ENCODE data around the gene PLA2G4A.

PLA2G4A gene

DNA sequence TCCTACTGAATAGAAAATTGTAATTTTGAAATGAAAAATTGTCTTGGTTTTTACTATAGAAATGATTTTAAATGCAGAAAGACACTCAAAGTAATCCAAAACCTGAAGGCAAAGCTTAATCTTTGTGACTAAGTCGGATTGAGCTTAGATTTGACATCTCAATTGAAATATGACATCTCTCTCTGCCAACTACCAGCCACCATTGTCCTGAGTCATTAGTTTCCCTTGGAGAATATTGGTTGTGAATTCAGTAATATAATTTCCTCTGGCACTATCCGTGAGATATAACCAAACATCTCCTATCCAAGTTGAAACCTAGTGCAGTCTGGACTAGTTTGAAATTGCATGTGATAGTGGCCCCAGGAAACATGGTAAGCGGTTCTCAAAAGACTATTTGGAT lies 37.1 kb downstream of the PLA2G4A start:
- no peak for DNase-seq (ENCODE audit: low read depth in 1 of 2, low spot score in 1 of 2)
- no peak for TF ChIP-seq JUND (IDR thresholded peaks at IDR 0.05; ENCODE audit: low read depth)
- in situ Hi-C loops (cut with HindIII; ENCODE audit: low pct_unique_long_range_greater_than_20kb, low sequenced_read_pairs), result no loop called here

DNA sequence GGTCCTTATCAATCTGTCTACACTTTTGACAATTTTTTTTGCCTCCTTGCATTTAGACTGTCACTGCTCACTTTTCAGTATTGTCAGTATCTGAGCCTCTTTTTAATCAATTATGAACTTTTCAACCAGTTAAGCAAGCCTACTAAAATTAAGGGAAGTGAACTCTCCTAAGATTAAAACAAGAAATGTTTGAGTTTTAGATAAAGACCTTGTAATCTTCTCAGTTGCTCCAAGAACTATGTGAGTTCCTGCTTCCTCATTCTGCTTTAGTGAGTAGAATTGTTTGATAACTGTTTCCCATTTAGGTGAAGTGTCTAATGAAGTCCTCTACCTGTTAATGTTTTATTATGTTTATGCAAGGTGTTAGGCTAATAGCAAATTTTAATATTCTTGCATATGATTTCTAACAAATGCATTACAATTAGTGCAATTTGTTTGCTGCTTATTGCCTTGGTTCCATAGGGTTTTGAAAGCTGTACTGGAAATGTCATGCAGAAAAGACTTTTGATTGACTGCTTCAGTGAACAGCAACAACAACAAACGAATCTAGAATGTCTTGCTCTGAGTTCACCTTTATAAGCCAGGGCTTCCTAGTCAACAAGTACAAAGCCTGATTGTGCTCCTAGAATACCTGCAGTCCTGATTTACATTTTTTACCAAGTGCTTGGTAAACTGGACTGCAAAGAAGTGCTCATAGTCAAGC lies 40.9 kb downstream of the PLA2G4A start:
- no peak for DNase-seq (ENCODE audit: low read depth in 1 of 2, low spot score in 1 of 2)
- TF ChIP-seq JUND (IDR thresholded peaks at IDR 0.05; ENCODE audit: low read depth), result no peak
- in situ Hi-C loops (cut with HindIII; ENCODE audit: low pct_unique_long_range_greater_than_20kb, low sequenced_read_pairs), result no loop called here

DNA sequence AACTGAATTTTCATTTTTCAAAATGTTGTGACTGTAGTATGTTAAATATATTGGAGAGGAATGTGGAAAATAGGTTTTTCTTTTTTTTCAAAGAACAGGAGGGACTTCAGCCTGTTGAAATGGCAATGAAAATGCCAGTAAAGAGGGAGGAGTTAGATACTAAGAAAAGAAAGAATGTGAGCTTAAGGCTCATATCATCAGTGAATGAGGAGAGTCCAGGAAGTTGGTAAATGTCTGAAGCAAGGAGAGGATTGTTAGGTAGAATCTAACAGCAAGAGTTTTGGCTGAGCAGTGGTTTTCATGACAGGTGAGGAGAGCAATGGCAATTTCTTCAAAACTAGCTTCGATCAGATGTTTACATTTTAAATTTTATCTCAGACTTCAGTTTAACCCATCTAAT lies 43.0 kb downstream of the PLA2G4A start:
- in situ Hi-C loops (cut with HindIII; ENCODE audit: low pct_unique_long_range_greater_than_20kb, low sequenced_read_pairs), result no loop called here
- no peak for DNase-seq (ENCODE audit: low read depth in 1 of 2, low spot score in 1 of 2)
- no peak for TF ChIP-seq JUND (IDR thresholded peaks at IDR 0.05; ENCODE audit: low read depth)

DNA sequence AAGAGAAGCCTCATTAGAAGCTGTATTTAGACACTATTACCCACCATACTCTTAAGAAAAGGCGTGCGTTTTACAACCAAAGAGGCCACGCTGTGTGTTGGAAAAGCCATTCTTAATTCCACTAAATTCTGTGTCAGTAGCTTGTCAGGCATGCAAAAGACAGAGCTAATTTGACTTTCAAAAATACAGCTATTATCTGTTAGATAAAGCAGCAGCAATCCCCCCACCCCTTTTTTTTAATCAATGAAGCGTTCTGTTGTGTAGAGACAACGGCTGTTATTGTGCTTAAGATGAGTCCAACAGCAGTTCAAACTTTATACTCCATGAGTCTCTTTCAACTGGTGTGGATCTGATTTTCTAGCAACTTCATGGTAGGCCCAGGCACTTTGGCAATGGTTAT lies 43.5 kb downstream of the PLA2G4A start:
- TF ChIP-seq JUND (IDR thresholded peaks at IDR 0.05; ENCODE audit: low read depth), result no peak
- in situ Hi-C loops (cut with HindIII; ENCODE audit: low pct_unique_long_range_greater_than_20kb, low sequenced_read_pairs), result no loop called here
- no peak for DNase-seq (ENCODE audit: low read depth in 1 of 2, low spot score in 1 of 2)

DNA sequence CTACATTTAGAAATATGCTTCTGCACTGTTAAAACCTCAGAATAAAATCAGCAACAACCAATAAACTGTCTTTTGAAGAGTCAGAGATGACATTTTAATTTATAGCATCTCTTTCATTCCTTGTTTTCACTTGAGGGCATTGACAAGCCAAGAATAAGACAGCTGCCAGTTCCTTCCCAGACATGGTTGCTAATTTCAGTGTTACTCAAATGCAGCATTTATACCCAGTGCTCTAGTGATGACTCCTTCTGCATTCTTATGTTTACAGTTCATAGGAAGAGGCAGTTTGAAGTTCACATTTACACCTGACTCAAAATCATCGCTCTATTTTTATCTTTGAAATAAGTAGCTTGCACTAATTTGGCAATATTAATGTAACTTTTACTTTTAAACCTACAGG lies 44.9 kb downstream of the PLA2G4A start:
- DNase-seq (ENCODE audit: low read depth in 1 of 2, low spot score in 1 of 2), result no peak
- in situ Hi-C loops (cut with HindIII; ENCODE audit: low pct_unique_long_range_greater_than_20kb, low sequenced_read_pairs), result no loop called here
- TF ChIP-seq JUND (IDR thresholded peaks at IDR 0.05; ENCODE audit: low read depth), result no peak

DNA sequence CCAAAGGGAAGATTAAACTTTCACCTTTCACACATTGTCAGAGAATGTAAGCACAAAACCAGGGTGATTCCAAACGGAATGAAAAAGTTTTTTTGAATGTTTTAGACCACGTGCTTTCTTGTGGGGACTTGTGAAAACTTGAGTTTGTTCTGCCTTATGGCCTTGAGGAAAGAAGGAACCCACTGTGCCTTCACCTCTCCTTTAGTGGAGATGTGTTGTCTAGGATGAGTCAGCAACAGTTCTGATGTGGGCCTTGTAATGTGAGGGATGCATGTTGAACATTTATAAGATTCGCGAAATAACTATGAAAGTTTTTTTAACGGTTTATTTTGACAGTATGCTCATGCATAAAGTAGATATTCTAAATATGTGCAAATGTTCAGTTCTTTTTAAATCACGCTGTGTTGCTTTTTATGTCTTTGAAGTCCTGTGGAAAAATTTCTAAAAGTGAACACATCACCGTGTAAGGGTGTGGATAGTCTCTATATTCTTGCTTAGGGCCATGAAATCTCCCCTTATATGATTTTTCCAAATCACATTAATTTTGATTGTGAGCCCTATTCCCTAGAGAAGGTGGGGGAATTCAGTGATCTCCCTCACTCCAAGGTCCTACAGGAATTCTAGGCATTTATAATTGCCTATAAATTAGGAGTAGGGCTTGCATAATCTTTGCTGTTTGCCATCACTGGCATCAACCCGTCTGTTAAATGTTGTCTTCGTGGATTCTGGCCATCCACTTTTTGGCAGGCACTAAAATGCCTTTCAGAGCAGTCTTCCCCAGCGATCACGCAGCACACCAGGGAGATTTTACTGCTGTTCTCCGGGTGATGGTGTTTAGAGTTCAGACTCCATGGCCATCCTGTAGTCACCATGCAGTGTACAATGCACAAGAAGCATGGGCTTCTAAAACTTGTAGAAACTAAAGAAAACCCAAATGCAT lies 47.4 kb downstream of the PLA2G4A start:
- TF ChIP-seq JUND (IDR thresholded peaks at IDR 0.05; ENCODE audit: low read depth), result no peak
- in situ Hi-C loops (cut with HindIII; ENCODE audit: low pct_unique_long_range_greater_than_20kb, low sequenced_read_pairs), result no loop called here
- DNase-seq (ENCODE audit: low read depth in 1 of 2, low spot score in 1 of 2), result no peak

DNA sequence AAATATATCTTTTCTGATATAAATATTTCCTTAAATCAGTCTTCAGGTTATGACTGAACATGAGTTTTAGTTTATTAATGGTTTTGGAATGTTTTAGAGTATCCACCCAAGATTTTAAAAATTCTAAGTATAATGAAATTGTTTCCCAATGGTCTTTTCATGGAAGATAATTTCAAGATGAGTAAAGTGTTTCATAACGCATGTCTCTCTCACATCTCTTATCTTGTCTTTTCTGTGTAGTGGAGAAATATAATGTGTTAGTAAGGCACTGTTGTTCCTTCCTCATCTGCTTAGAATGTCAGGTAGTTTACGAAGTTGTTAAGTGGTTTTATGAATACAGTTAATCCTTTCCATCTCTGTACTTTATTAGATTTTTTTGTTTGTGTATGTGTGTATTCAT lies 49.6 kb downstream of the PLA2G4A start:
- in situ Hi-C loops (cut with HindIII; ENCODE audit: low pct_unique_long_range_greater_than_20kb, low sequenced_read_pairs), result no loop called here
- no peak for TF ChIP-seq JUND (IDR thresholded peaks at IDR 0.05; ENCODE audit: low read depth)
- no peak for DNase-seq (ENCODE audit: low read depth in 1 of 2, low spot score in 1 of 2)

DNA sequence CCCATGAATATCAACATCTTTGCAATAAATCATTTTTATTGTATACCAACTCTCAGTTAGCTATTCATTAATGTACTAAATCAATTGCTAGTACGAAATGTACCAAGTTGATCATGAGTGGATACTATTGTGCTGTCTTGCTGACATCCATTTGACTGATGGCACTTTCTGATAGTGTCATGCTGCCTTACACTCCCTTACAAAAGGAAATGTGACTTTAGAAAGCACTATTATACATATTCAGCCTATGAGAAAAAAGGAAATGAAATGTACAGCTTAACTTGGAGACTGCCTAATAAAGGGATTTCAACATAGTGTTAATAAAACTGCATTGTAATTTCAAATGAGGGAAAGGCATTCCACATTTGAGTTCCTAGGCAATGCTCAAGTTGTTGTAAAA lies 52.2 kb downstream of the PLA2G4A start:
- TF ChIP-seq JUND (IDR thresholded peaks at IDR 0.05; ENCODE audit: low read depth), result no peak
- in situ Hi-C loops (cut with HindIII; ENCODE audit: low pct_unique_long_range_greater_than_20kb, low sequenced_read_pairs), result no loop called here

DNA sequence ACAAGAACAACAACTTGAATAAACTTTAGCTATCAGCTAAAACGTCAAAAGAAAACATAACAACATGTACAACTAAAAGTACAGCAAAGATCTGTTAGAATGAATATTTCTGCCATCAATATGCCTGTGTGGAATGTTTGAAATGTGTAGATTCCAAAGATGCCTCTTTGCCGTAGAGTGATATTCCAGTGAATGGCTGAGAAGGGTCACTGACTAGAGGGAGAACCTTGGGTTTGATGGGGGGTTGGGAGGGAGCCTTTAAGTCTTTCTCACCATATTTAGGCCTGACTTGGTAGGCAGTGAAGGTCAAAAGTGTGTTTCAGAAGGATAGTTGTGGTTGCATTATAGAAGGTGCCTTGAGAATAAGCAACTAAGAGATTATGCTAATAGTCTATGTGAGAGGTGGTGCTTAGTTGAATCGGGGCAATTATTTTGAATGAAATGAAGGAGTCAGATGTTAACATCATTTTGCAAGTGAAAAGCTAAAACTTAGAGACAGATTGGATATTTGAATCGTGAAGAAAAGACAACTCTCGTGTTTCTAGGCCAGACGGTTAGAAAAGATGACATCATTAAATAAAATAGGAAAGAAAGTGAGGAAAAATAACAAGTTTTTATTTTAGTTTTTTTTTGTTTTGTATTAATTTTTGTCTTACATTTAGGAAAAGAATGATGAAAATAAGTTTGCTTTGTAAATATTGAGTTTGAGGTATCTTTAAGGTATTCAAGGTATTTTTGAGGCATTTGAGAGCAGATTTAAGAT lies 53.8 kb downstream of the PLA2G4A start:
- in situ Hi-C loops (cut with HindIII; ENCODE audit: low pct_unique_long_range_greater_than_20kb, low sequenced_read_pairs), result no loop called here
- TF ChIP-seq JUND (IDR thresholded peaks at IDR 0.05; ENCODE audit: low read depth), result no peak
- DNase-seq (ENCODE audit: low read depth in 1 of 2, low spot score in 1 of 2), result no peak

More for the DNA sequence above, 52.2 kb downstream of the PLA2G4A start:
- DNase-seq (ENCODE audit: low read depth in 1 of 2, low spot score in 1 of 2), result no peak

DNA sequence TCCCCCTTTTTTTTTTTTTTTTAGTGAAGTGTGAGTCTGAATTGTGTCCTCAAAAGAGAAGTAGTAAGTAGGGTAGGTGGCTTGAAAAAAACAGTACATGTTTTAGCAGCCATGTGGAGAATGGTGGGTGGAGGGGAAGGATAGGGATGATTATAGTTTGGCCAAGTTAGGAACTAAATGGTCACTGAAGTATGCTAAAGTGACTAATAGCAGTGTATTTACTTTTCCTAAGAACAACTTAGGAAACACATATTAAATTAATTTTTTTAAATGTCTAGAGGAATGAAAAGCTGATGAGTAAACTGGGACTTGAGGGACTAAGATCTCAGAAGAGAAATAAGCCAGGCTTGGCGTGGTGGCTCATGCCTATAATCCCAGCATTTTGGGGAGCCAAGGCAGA lies 55.5 kb downstream of the PLA2G4A start:
- in situ Hi-C loops (cut with HindIII; ENCODE audit: low pct_unique_long_range_greater_than_20kb, low sequenced_read_pairs), result no loop called here
- no peak for TF ChIP-seq JUND (IDR thresholded peaks at IDR 0.05; ENCODE audit: low read depth)
- no peak for DNase-seq (ENCODE audit: low read depth in 1 of 2, low spot score in 1 of 2)

DNA sequence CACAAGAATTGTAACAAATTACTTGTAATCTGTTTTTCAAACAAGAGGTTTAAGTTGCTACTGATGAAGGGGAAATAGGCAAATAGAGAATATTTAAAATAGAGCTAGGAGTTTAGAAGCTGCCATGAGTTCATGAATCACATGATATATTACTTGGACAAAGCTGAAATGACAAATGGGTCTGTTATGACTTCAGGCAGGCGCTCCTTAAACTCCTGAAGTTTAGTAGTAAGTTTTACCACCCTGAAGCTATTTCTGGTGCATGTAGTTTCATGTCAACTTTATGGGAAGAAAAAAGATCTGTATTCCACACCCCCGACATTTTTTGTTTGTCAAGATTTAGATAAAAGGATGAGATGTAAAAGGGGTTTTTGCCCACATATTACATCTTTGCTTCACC lies 58.5 kb downstream of the PLA2G4A start:
- DNase-seq (ENCODE audit: low read depth in 1 of 2, low spot score in 1 of 2), result no peak
- no peak for TF ChIP-seq JUND (IDR thresholded peaks at IDR 0.05; ENCODE audit: low read depth)
- in situ Hi-C loops (cut with HindIII; ENCODE audit: low pct_unique_long_range_greater_than_20kb, low sequenced_read_pairs), result no loop called here

DNA sequence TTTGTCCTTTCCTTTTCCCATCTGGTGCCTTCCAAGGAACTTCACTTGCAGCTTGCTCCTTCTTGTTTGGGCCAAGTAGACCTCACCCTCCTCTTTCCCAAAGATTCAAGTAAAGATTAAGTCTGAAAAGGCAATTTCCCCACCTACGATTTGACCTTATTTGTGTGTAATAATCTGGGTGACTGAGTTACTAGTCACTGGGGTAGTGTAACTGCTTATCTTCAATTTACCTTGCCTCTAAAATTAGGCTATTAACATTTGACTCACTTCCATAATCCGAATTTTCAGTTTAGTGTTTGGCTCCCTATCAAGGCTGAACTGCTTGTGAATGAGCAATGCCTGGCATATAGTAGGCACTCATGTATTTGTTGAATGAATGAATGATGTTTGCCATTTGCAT lies 59.6 kb downstream of the PLA2G4A start:
- no peak for TF ChIP-seq JUND (IDR thresholded peaks at IDR 0.05; ENCODE audit: low read depth)
- DNase-seq (ENCODE audit: low read depth in 1 of 2, low spot score in 1 of 2), result no peak
- in situ Hi-C loops (cut with HindIII; ENCODE audit: low pct_unique_long_range_greater_than_20kb, low sequenced_read_pairs), result no loop called here

DNA sequence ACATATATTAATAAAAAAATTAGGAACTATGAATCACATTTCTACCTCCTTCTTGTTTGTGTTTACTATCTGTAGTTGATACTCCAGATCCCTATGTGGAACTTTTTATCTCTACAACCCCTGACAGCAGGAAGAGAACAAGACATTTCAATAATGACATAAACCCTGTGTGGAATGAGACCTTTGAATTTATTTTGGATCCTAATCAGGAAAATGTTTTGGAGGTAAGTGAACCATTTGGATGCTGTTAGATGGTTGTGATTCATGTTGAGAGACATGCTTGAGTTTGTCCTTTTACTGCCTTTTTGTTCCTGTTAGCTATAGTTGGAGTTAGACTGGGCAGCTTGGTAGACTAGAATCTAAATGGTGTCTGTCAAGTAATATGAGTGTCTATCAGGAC lies 64.2 kb downstream of the PLA2G4A start:
- in situ Hi-C loops (cut with HindIII; ENCODE audit: low pct_unique_long_range_greater_than_20kb, low sequenced_read_pairs), result no loop called here
- DNase-seq (ENCODE audit: low read depth in 1 of 2, low spot score in 1 of 2), result no peak

More for the DNA sequence above, 64.2 kb downstream of the PLA2G4A start:
- TF ChIP-seq JUND (IDR thresholded peaks at IDR 0.05; ENCODE audit: low read depth), result no peak

Measured in T47D (cell line).